SK-N-SH (cell line): Measurements from ENCODE around the gene KRT39. TPM values are rescaled to one million over a fixed set of nuclear protein-coding genes. Genes with fewer than 3 reads are reported as not detected.

Experiments
- CTCF ChIA-PET: fragments of 300-600, 350-600 bp; formaldehyde crosslinking; extraction: SDS; loops from one replicate; lab custom pipeline; 2021; lab: Yijun Ruan, JAX
- POLR2A ChIA-PET: fragments of 350-600 bp; sonication (Branson Sonifier 250); formaldehyde crosslinking; extraction: SDS; loops from one replicate; lab custom pipeline; 2020; ENCODE audit warnings: antibody characterized with exemption, inconsistent platforms; lab: Yijun Ruan, JAX
- DNase-seq: peaks from one replicate; pipeline ENCODE4 v3.0.0; 2012
- H2AFZ ChIP-seq: fragments of 200-600 bp; sonication (generic); 2 replicates; pipeline ENCODE4 v1.8.1; 2016; ENCODE audit warnings: antibody characterized with exemption, mild to moderate bottlenecking, low read depth
- H3F3A ChIP-seq: fragments of 200-600 bp; sonication (generic); replicated peaks from 2 replicates; pipeline ENCODE3; 2016; ENCODE audit warnings: antibody characterized with exemption, mild to moderate bottlenecking; ENCODE audit not compliant: insufficient read depth
- H3K27ac ChIP-seq, 2 experiments: fragments of 200-500 bp in 1 of 2; fragments of 200-600 bp in 1 of 2; sonication (Bioruptor generic) in 1 of 2; sonication (generic), shearing (Covaris generic) in 1 of 2; 2 replicates each; pipeline versions ENCODE4 v1.5.1 to v1.6.1; 2014 to 2016; ENCODE audit warnings: low read depth in 2 of 2, inconsistent platforms in 1 of 2, low read length in 1 of 2, mild to moderate bottlenecking in 1 of 2, mixed read lengths in 1 of 2
- H3K27me3 ChIP-seq: fragments of 200-600 bp; sonication (generic), shearing (Covaris generic); 2 replicates; pipeline ENCODE4 v1.6.1; 2016; ENCODE audit warnings: mixed run types; ENCODE audit not compliant: insufficient read depth
- H3K36me3 ChIP-seq, 2 experiments: fragments of 200-500 bp in 1 of 2; fragments of 200-600 bp in 1 of 2; sonication (Bioruptor generic) in 1 of 2; sonication (generic) in 1 of 2; replicated peaks in 1 of 2; 2 replicates each; pipeline versions ENCODE3 to v1.5.1; 2014 to 2016; ENCODE audit warnings: low read length in 1 of 2, mild to moderate bottlenecking in 1 of 2; ENCODE audit not compliant: insufficient read depth in 2 of 2, control insufficient read depth in 1 of 2
- H3K4me1 ChIP-seq, 2 experiments: fragments of 200-500 bp in 1 of 2; fragments of 200-600 bp in 1 of 2; sonication (Bioruptor generic) in 1 of 2; sonication (generic), shearing (Covaris generic) in 1 of 2; 2 replicates each; pipeline versions ENCODE4 v1.5.1 to v1.6.1; 2014 to 2016; ENCODE audit warnings: low read depth in 1 of 2, low read length in 1 of 2, mixed run types in 1 of 2; ENCODE audit not compliant: insufficient read depth in 2 of 2, control insufficient read depth in 1 of 2
- H3K4me2 ChIP-seq: fragments of 200-600 bp; sonication (generic), shearing (Covaris generic); 2 replicates; pipeline ENCODE4 v1.6.1; 2017; ENCODE audit warnings: mixed run types
- H3K4me3 ChIP-seq, 2 experiments: fragments of 200-500 bp in 1 of 2; fragments of 200-600 bp in 1 of 2; sonication (Bioruptor generic) in 1 of 2; sonication (generic), shearing (Covaris generic) in 1 of 2; 2 replicates each; pipeline versions ENCODE4 v1.5.1 to v1.8.1; 2014 to 2016; ENCODE audit warnings: low read depth in 2 of 2, inconsistent platforms in 1 of 2, low read length in 1 of 2, mild to moderate bottlenecking in 1 of 2, mixed read lengths in 1 of 2, moderate library complexity in 1 of 2
- H3K79me2 ChIP-seq: fragments of 200-600 bp; sonication (generic); 2 replicates; pipeline ENCODE4 v1.8.1; 2017; ENCODE audit warnings: mild to moderate bottlenecking; ENCODE audit not compliant: insufficient read depth
- H3K9ac ChIP-seq: fragments of 200-600 bp; sonication (generic); 2 replicates; pipeline ENCODE4 v1.6.1; 2017; ENCODE audit warnings: mixed run types
- H3K9me2 ChIP-seq: fragments of 200-600 bp; sonication (generic); 2 replicates; pipeline ENCODE4 v1.6.1; 2017; ENCODE audit warnings: mixed run types
- H3K9me3 ChIP-seq: fragments of 200-600 bp; sonication (generic); 2 replicates; pipeline ENCODE4 v1.6.1; 2017; ENCODE audit warnings: mixed run types, mild to moderate bottlenecking, moderate library complexity
- H4K20me1 ChIP-seq: fragments of 200-600 bp; sonication (generic); 2 replicates; pipeline ENCODE4 v1.6.1; 2017; ENCODE audit warnings: mild to moderate bottlenecking, mixed run types; ENCODE audit not compliant: insufficient read depth
- ELF1 ChIP-seq: IDR thresholded peaks from 2 replicates; pipeline ENCODE4 v1.4.0; 2012
- EZH2phosphoT487 ChIP-seq: fragments of 200-600 bp; sonication (generic); IDR thresholded peaks from 2 replicates; pipeline ENCODE4 v1.6.1; 2017; ENCODE audit warnings: low read depth, mixed run types, mild to moderate bottlenecking, antibody characterized with exemption, moderate library complexity, borderline replicate concordance
- FOSL2 ChIP-seq: IDR thresholded peaks from 2 replicates; pipeline ENCODE4 v1.4.0; 2012; ENCODE audit warnings: low read depth, mild to moderate bottlenecking, moderate library complexity, borderline replicate concordance
- FOXJ3 ChIP-seq: sonication (generic); formaldehyde crosslinking; IDR thresholded peaks from 2 replicates; pipeline ENCODE4 v1.5.1; 2020; ENCODE audit warnings: mild to moderate bottlenecking, missing genetic modification reagents
- GABPA ChIP-seq: IDR thresholded peaks from 2 replicates; pipeline ENCODE4 v1.4.0; 2012; ENCODE audit warnings: low read depth, mild to moderate bottlenecking
- IRF3 ChIP-seq: fragments of 150-350 bp; IDR thresholded peaks from 2 replicates; pipeline ENCODE4 v1.6.1; 2016; ENCODE audit warnings: mild to moderate bottlenecking, low read depth, low read length
- JUND ChIP-seq: IDR thresholded peaks from 2 replicates; pipeline ENCODE4 v1.4.0; 2012
- MAX ChIP-seq: IDR thresholded peaks from 2 replicates; pipeline ENCODE4 v1.4.0; 2012; ENCODE audit warnings: low read depth
- MEF2A ChIP-seq: IDR thresholded peaks from 2 replicates; pipeline ENCODE4 v1.4.0; 2012; ENCODE audit warnings: low read depth, borderline replicate concordance
- NRF1 ChIP-seq: IDR thresholded peaks from 2 replicates; pipeline ENCODE4 v1.6.1; 2012; ENCODE audit warnings: low read depth, mild to moderate bottlenecking, low read length
- PBX3 ChIP-seq: IDR thresholded peaks from 2 replicates; pipeline ENCODE4; 2012
- RCOR1 ChIP-seq: fragments of 150-350 bp; IDR thresholded peaks from 2 replicates; pipeline ENCODE4 v1.6.1; 2017; ENCODE audit warnings: antibody characterized with exemption, low read length
- SMC3 ChIP-seq: IDR thresholded peaks from 2 replicates; pipeline ENCODE4 v1.6.1; 2012; ENCODE audit warnings: low read depth, low read length, improper control_type of control experiment
- TAF1 ChIP-seq: IDR thresholded peaks from 2 replicates; pipeline ENCODE4 v1.6.1; 2012; ENCODE audit warnings: low read depth, mild to moderate bottlenecking, low read length, moderate library complexity, borderline replicate concordance
- TCF12 ChIP-seq: IDR thresholded peaks from 2 replicates; pipeline ENCODE4 v1.4.0; 2012
- USF1 ChIP-seq: IDR thresholded peaks from 2 replicates; pipeline ENCODE4 v1.4.0; 2012; ENCODE audit warnings: low read depth, borderline replicate concordance
- YY1 ChIP-seq: IDR thresholded peaks from 2 replicates; pipeline ENCODE4 v1.4.0; 2012; ENCODE audit warnings: low read depth, mild to moderate bottlenecking
- WGBS: methylation state at CpG from one replicate; pipeline ENCODE4 v1.1.6; 2017; ENCODE audit warnings: low lambda C conversion rate; 5-methylcytosine and 5-hydroxymethylcytosine counted together
- polyA plus RNA-seq, 3 experiments: library from polyadenylated mRNA; depleted of rRNA; stranded (reverse); fragments of >200 nt; gene quantifications; 2 replicates each; pipeline ENCODE4 v1.2.3, GENCODE V29; 2012

KRT39 gene
- polyA plus RNA-seq, 1 of the 3 experiments (the other 2 are of a cell fraction), result not detected

- H3K4me2 ChIP-seq, result peak overlapping the region; percentile 23
- no peaks in the 10 kb centered on the region for H4K20me1 ChIP-seq
- TF ChIP-seq PBX3, result peak; percentile 35; the same call in 1 of the 2 replicates
- TF ChIP-seq JUND, result peak; percentile 22; the same call in 1 of the 2 replicates
- no peak for TF ChIP-seq RCOR1
- ChIA-PET POLR2A (interaction anchor here (1.0 kb wide), 1 partner anchor 662 kb away, joined by 3 read pairs; no protein-coding TSS in a partner anchor), CTCF (interaction anchor here (1.2 to 1.5 kb wide), 2 partner anchors 22 to 706 kb away, joined by 3 read pairs; no protein-coding TSS in a partner anchor)
- no peak overlapping the region for H3K4me3 ChIP-seq
- H3F3A ChIP-seq, result no peaks in the 10 kb centered on the region
- H3K27me3 ChIP-seq, result no peaks in the 10 kb centered on the region; the same call in 1 of the 2 replicates
- no peaks in the 10 kb centered on the region for H3K36me3 ChIP-seq
- no peaks in the 10 kb centered on the region for H3K9me2 ChIP-seq
- H3K79me2 ChIP-seq, result no peaks in the 10 kb centered on the region
- no peak overlapping the region for H2AFZ ChIP-seq
- 21% methylated on average over 8 of the region's 8 CpGs for WGBS
- DNase-seq, result no peak
- no peak overlapping the region for H3K27ac ChIP-seq
- peaks cover 0 to 5% of the 10 kb centered on the region in 2 experiments; a peak in 1 of 4 replicates for H3K4me1 ChIP-seq
- no peaks in the 10 kb centered on the region for H3K9me3 ChIP-seq
- no peak overlapping the region for H3K9ac ChIP-seq
Observed at GRCh38 chr17:40956401-40957254, 10.1 kb downstream of the KRT39 start.

- no peaks in the 10 kb centered on the region for H3F3A ChIP-seq
- no peak overlapping the region for H3K27ac ChIP-seq
- H3K4me2 ChIP-seq, result no peak overlapping the region
- H4K20me1 ChIP-seq, result no peaks in the 10 kb centered on the region
- POLR2A ChIA-PET, result no interaction called here
- whole genome bisulfite sequencing, result 5% methylated on average over 2 of the region's 2 CpGs
- DNase-seq, result no peak
- H3K9me3 ChIP-seq, result no peaks in the 10 kb centered on the region
- TF ChIP-seq SMC3 (no peak), USF1 (no peak), MEF2A (no peak), ELF1 (no peak)
- H3K36me3 ChIP-seq, result no peaks in the 10 kb centered on the region
- H2AFZ ChIP-seq, result no peak overlapping the region
- peaks cover 0 to 5% of the 10 kb centered on the region in 2 experiments; a peak in 1 of 4 replicates for H3K4me1 ChIP-seq
- H3K9me2 ChIP-seq, result no peaks in the 10 kb centered on the region
- H3K27me3 ChIP-seq, result peaks cover 12% of the 10 kb centered on the region; the same call in 1 of the 2 replicates
- no peak overlapping the region for H3K9ac ChIP-seq
- CTCF ChIA-PET, result interaction anchor here (1.0 kb wide), 1 partner anchor 709 kb away, joined by 3 read pairs; no protein-coding TSS in a partner anchor
- no peaks in the 10 kb centered on the region for H3K79me2 ChIP-seq
- H3K4me3 ChIP-seq, result no peak overlapping the region
Observed at GRCh38 chr17:40953881-40954280, 12.9 kb downstream of the KRT39 start.

GRCh38 chr17:40952661-40953060, 14.1 kb downstream of the KRT39 start:
- no peak overlapping the region for H3K4me3 ChIP-seq
- H3K9me2 ChIP-seq, result no peaks in the 10 kb centered on the region
- peaks cover 0 to 5% of the 10 kb centered on the region in 2 experiments; a peak in 1 of 4 replicates for H3K4me1 ChIP-seq
- TF ChIP-seq IRF3 (no peak), EZH2phosphoT487 (no peak), RCOR1 (no peak), MAX (no peak), TAF1 (no peak), YY1 (no peak), FOXJ3 (CRISPR knock-in tag) (no peak), GABPA (no peak), TCF12 (no peak), USF1 (no peak), FOSL2 (no peak), NRF1 (no peak)

More at GRCh38 chr17:40952661-40953060, 14.1 kb downstream of the KRT39 start:
- H3K9ac ChIP-seq, result no peak overlapping the region
- CTCF ChIA-PET, result interaction anchor here (0.7 to 1.1 kb wide), 3 partner anchors 11 to 710 kb away, joined by 3 read pairs; no protein-coding TSS in a partner anchor
- no peaks in the 10 kb centered on the region for H3K36me3 ChIP-seq
- H3K27ac ChIP-seq, result no peak overlapping the region
- no peaks in the 10 kb centered on the region for H4K20me1 ChIP-seq
- no peaks in the 10 kb centered on the region for H3K79me2 ChIP-seq
- peaks cover 25% of the 10 kb centered on the region; the same call in 1 of the 2 replicates for H3K27me3 ChIP-seq
- no peaks in the 10 kb centered on the region for H3F3A ChIP-seq
- H3K9me3 ChIP-seq, result no peaks in the 10 kb centered on the region
- POLR2A ChIA-PET, result no interaction called here
- no peak overlapping the region for H2AFZ ChIP-seq
- no peak overlapping the region for H3K4me2 ChIP-seq
- DNase-seq, result no peak
- WGBS, result 18% methylated on average over 1 of the region's 1 CpG
